SK-N-SH (cell line): ENCODE data around the gene SYT1. TPM values are rescaled to one million over a fixed set of nuclear protein-coding genes. Genes with fewer than 3 reads are reported as not detected.

Experiments
- CTCF ChIA-PET: fragments of 300-600, 350-600 bp; formaldehyde crosslinking; extraction: SDS; loops from one replicate; lab custom pipeline; 2021; lab: Yijun Ruan, JAX
- POLR2A ChIA-PET: fragments of 350-600 bp; sonication (Branson Sonifier 250); formaldehyde crosslinking; extraction: SDS; loops from one replicate; lab custom pipeline; 2020; ENCODE audit warnings: antibody characterized with exemption, inconsistent platforms; lab: Yijun Ruan, JAX
- DNase-seq: peaks from one replicate; pipeline ENCODE4 v3.0.0; 2012
- H2AFZ ChIP-seq: fragments of 200-600 bp; sonication (generic); 2 replicates; pipeline ENCODE4 v1.8.1; 2016; ENCODE audit warnings: antibody characterized with exemption, mild to moderate bottlenecking, low read depth
- H3F3A ChIP-seq: fragments of 200-600 bp; sonication (generic); replicated peaks from 2 replicates; pipeline ENCODE3; 2016; ENCODE audit warnings: antibody characterized with exemption, mild to moderate bottlenecking; ENCODE audit not compliant: insufficient read depth
- H3K27ac ChIP-seq, 2 experiments: fragments of 200-500 bp in 1 of 2; fragments of 200-600 bp in 1 of 2; sonication (Bioruptor generic) in 1 of 2; sonication (generic), shearing (Covaris generic) in 1 of 2; 2 replicates each; pipeline versions ENCODE4 v1.5.1 to v1.6.1; 2014 to 2016; ENCODE audit warnings: low read depth in 2 of 2, inconsistent platforms in 1 of 2, low read length in 1 of 2, mild to moderate bottlenecking in 1 of 2, mixed read lengths in 1 of 2
- H3K27me3 ChIP-seq: fragments of 200-600 bp; sonication (generic), shearing (Covaris generic); 2 replicates; pipeline ENCODE4 v1.6.1; 2016; ENCODE audit warnings: mixed run types; ENCODE audit not compliant: insufficient read depth
- H3K36me3 ChIP-seq, 2 experiments: fragments of 200-500 bp in 1 of 2; fragments of 200-600 bp in 1 of 2; sonication (Bioruptor generic) in 1 of 2; sonication (generic) in 1 of 2; replicated peaks in 1 of 2; 2 replicates each; pipeline versions ENCODE3 to v1.5.1; 2014 to 2016; ENCODE audit warnings: low read length in 1 of 2, mild to moderate bottlenecking in 1 of 2; ENCODE audit not compliant: insufficient read depth in 2 of 2, control insufficient read depth in 1 of 2
- H3K4me1 ChIP-seq, 2 experiments: fragments of 200-500 bp in 1 of 2; fragments of 200-600 bp in 1 of 2; sonication (Bioruptor generic) in 1 of 2; sonication (generic), shearing (Covaris generic) in 1 of 2; 2 replicates each; pipeline versions ENCODE4 v1.5.1 to v1.6.1; 2014 to 2016; ENCODE audit warnings: low read depth in 1 of 2, low read length in 1 of 2, mixed run types in 1 of 2; ENCODE audit not compliant: insufficient read depth in 2 of 2, control insufficient read depth in 1 of 2
- H3K4me2 ChIP-seq: fragments of 200-600 bp; sonication (generic), shearing (Covaris generic); 2 replicates; pipeline ENCODE4 v1.6.1; 2017; ENCODE audit warnings: mixed run types
- H3K4me3 ChIP-seq, 2 experiments: fragments of 200-500 bp in 1 of 2; fragments of 200-600 bp in 1 of 2; sonication (Bioruptor generic) in 1 of 2; sonication (generic), shearing (Covaris generic) in 1 of 2; 2 replicates each; pipeline versions ENCODE4 v1.5.1 to v1.8.1; 2014 to 2016; ENCODE audit warnings: low read depth in 2 of 2, inconsistent platforms in 1 of 2, low read length in 1 of 2, mild to moderate bottlenecking in 1 of 2, mixed read lengths in 1 of 2, moderate library complexity in 1 of 2
- H3K79me2 ChIP-seq: fragments of 200-600 bp; sonication (generic); 2 replicates; pipeline ENCODE4 v1.8.1; 2017; ENCODE audit warnings: mild to moderate bottlenecking; ENCODE audit not compliant: insufficient read depth
- H3K9ac ChIP-seq: fragments of 200-600 bp; sonication (generic); 2 replicates; pipeline ENCODE4 v1.6.1; 2017; ENCODE audit warnings: mixed run types
- H3K9me2 ChIP-seq: fragments of 200-600 bp; sonication (generic); 2 replicates; pipeline ENCODE4 v1.6.1; 2017; ENCODE audit warnings: mixed run types
- H3K9me3 ChIP-seq: fragments of 200-600 bp; sonication (generic); 2 replicates; pipeline ENCODE4 v1.6.1; 2017; ENCODE audit warnings: mixed run types, mild to moderate bottlenecking, moderate library complexity
- H4K20me1 ChIP-seq: fragments of 200-600 bp; sonication (generic); 2 replicates; pipeline ENCODE4 v1.6.1; 2017; ENCODE audit warnings: mild to moderate bottlenecking, mixed run types; ENCODE audit not compliant: insufficient read depth
- CTCF ChIP-seq: fragments of 200-600 bp; sonication (generic); IDR thresholded peaks from 2 replicates; pipeline ENCODE4 v1.6.1; 2017; ENCODE audit warnings: antibody characterized with exemption, mild to moderate bottlenecking, moderate library complexity
- FOSL2 ChIP-seq: IDR thresholded peaks from 2 replicates; pipeline ENCODE4 v1.4.0; 2012; ENCODE audit warnings: low read depth, mild to moderate bottlenecking, moderate library complexity, borderline replicate concordance
- FOXJ3 ChIP-seq: sonication (generic); formaldehyde crosslinking; IDR thresholded peaks from 2 replicates; pipeline ENCODE4 v1.5.1; 2020; ENCODE audit warnings: mild to moderate bottlenecking, missing genetic modification reagents
- GABPA ChIP-seq: IDR thresholded peaks from 2 replicates; pipeline ENCODE4 v1.4.0; 2012; ENCODE audit warnings: low read depth, mild to moderate bottlenecking
- GATA2 ChIP-seq: sonication (generic); formaldehyde crosslinking; IDR thresholded peaks from 2 replicates; pipeline ENCODE4 v1.5.0; 2020; ENCODE audit warnings: mild to moderate bottlenecking, missing genetic modification reagents
- IRF3 ChIP-seq: fragments of 150-350 bp; IDR thresholded peaks from 2 replicates; pipeline ENCODE4 v1.6.1; 2016; ENCODE audit warnings: mild to moderate bottlenecking, low read depth, low read length
- JUND ChIP-seq: IDR thresholded peaks from 2 replicates; pipeline ENCODE4 v1.4.0; 2012
- MEF2A ChIP-seq: IDR thresholded peaks from 2 replicates; pipeline ENCODE4 v1.4.0; 2012; ENCODE audit warnings: low read depth, borderline replicate concordance
- NFIC ChIP-seq: IDR thresholded peaks from 2 replicates; pipeline ENCODE4 v1.4.0; 2012; ENCODE audit warnings: borderline replicate concordance
- NRF1 ChIP-seq: IDR thresholded peaks from 2 replicates; pipeline ENCODE4 v1.6.1; 2012; ENCODE audit warnings: low read depth, mild to moderate bottlenecking, low read length
- POLR2AphosphoS5 ChIP-seq: IDR thresholded peaks from 2 replicates; pipeline ENCODE4 v1.6.1; 2012; ENCODE audit warnings: low read depth, low read length
- RAD21 ChIP-seq: IDR thresholded peaks from 2 replicates; pipeline ENCODE4 v1.6.1; 2012; ENCODE audit warnings: mild to moderate bottlenecking, low read length
- RCOR1 ChIP-seq: fragments of 150-350 bp; IDR thresholded peaks from 2 replicates; pipeline ENCODE4 v1.6.1; 2017; ENCODE audit warnings: antibody characterized with exemption, low read length
- REST ChIP-seq: IDR thresholded peaks from 2 replicates; pipeline ENCODE4 v1.6.1; 2012; ENCODE audit warnings: mild to moderate bottlenecking, low read depth, low read length, moderate library complexity
- RFX5 ChIP-seq: IDR thresholded peaks from 2 replicates; pipeline ENCODE4 v1.6.1; 2012; ENCODE audit warnings: mild to moderate bottlenecking, improper control_type of control experiment, low read length
- RXRA ChIP-seq: IDR thresholded peaks from 2 replicates; pipeline ENCODE4 v1.4.0; 2012; ENCODE audit warnings: low read depth, mild to moderate bottlenecking, borderline replicate concordance
- SIN3A ChIP-seq: IDR thresholded peaks from 2 replicates; pipeline ENCODE4 v1.6.1; 2012; ENCODE audit warnings: low read depth, mild to moderate bottlenecking, low read length, moderate library complexity, borderline replicate concordance
- SMC3 ChIP-seq: IDR thresholded peaks from 2 replicates; pipeline ENCODE4 v1.6.1; 2012; ENCODE audit warnings: low read depth, low read length, improper control_type of control experiment
- TCF12 ChIP-seq: IDR thresholded peaks from 2 replicates; pipeline ENCODE4 v1.4.0; 2012
- USF2 ChIP-seq: fragments of 150-350 bp; IDR thresholded peaks from 2 replicates; pipeline ENCODE4 v1.6.1; 2017; ENCODE audit warnings: antibody characterized with exemption, low read length, low read depth, borderline replicate concordance
- WGBS: methylation state at CpG from one replicate; pipeline ENCODE4 v1.1.6; 2017; ENCODE audit warnings: low lambda C conversion rate; 5-methylcytosine and 5-hydroxymethylcytosine counted together
- polyA plus RNA-seq, 3 experiments: library from polyadenylated mRNA; depleted of rRNA; stranded (reverse); fragments of >200 nt; gene quantifications; 2 replicates each; pipeline ENCODE4 v1.2.3, GENCODE V29; 2012

SYT1 gene
- polyA plus RNA-seq, 1 of the 3 experiments (the other 2 are of a cell fraction), result 12.7 TPM

GRCh38 chr12:79199166-79199565, 334.6 kb downstream of the SYT1 start:
- Histone ChIP-seq H3K4me2 (no peak overlapping the region), H4K20me1 (no peaks in the 10 kb centered on the region), H3K4me1 (no peaks in the 10 kb centered on the region; a peak in 1 of 4 replicates), H2AFZ (no peak overlapping the region), H3K9ac (no peak overlapping the region), H3K79me2 (no peaks in the 10 kb centered on the region), H3K9me2 (no peaks in the 10 kb centered on the region), H3F3A (peaks cover 2% of the 10 kb centered on the region), H3K4me3 (no peak overlapping the region), H3K27me3 (no peaks in the 10 kb centered on the region), H3K36me3 (peaks cover 3 to 9% of the 10 kb centered on the region in 2 experiments), H3K27ac (no peak overlapping the region), H3K9me3 (no peaks in the 10 kb centered on the region)
- TF ChIP-seq IRF3 (no peak), NFIC (no peak), USF2 (no peak), FOXJ3 (CRISPR knock-in tag) (no peak), RFX5 (no peak), NRF1 (no peak), POLR2AphosphoS5 (no peak), GATA2 (CRISPR knock-in tag) (no peak), JUND (no peak), REST (no peak), FOSL2 (no peak)
- no peak for DNase-seq
- ChIA-PET POLR2A (no interaction called here), CTCF (no interaction called here)
- WGBS, result 95% methylated on average over 1 of the region's 1 CpG

- Histone ChIP-seq H3K79me2 (no peaks in the 10 kb centered on the region), H3K9me2 (no peaks in the 10 kb centered on the region), H4K20me1 (no peaks in the 10 kb centered on the region), H3F3A (peaks cover 2% of the 10 kb centered on the region), H3K9me3 (no peaks in the 10 kb centered on the region), H3K4me3 (no peak overlapping the region), H3K27ac (no peak overlapping the region), H3K9ac (no peak overlapping the region), H3K36me3 (peaks cover 3 to 9% of the 10 kb centered on the region in 2 experiments), H3K27me3 (no peaks in the 10 kb centered on the region), H3K4me2 (no peak overlapping the region), H2AFZ (no peak overlapping the region), H3K4me1 (no peaks in the 10 kb centered on the region)
- CTCF ChIA-PET, result no interaction called here
- no peak for DNase-seq
- POLR2A ChIA-PET, result no interaction called here
- 94% methylated on average over 2 of the region's 2 CpGs for WGBS
- TF ChIP-seq MEF2A (no peak), RCOR1 (no peak), SMC3 (no peak), RAD21 (no peak), CTCF (no peak), RXRA (no peak), GABPA (no peak), TCF12 (no peak), IRF3 (no peak), USF2 (no peak), JUND (no peak), SIN3A (no peak)
Measured at GRCh38 chr12:79200176-79200575, 335.6 kb downstream of the SYT1 start.
